Stimulated activated memory B cell treated with anti-CD40 and anti-IgM and Interleukin-4, amounts not matched to agents 10 μg/mL and 1 μg/mL and 100 μg/mL, for 72 hours (primary cell): ENCODE measurements around the gene CNTNAP2.

Experiments used
- ATAC-seq: fragments of 150-1000 bp; cut with Tn5 transposase; 2 replicates; pipeline ENCODE4 v1.10.0; 2021
- H3K27ac Mint-ChIP-seq: one replicate; pipeline ENCODE4 v1.8.0; 2022; ENCODE audit warnings: mild to moderate bottlenecking, mixed read lengths
- H3K27me3 Mint-ChIP-seq: one replicate; pipeline ENCODE4 v1.8.0; 2022; ENCODE audit warnings: mixed read lengths
- H3K36me3 Mint-ChIP-seq: one replicate; pipeline ENCODE4 v1.8.0; 2022; ENCODE audit warnings: mixed read lengths
- H3K4me1 Mint-ChIP-seq: one replicate; pipeline ENCODE4 v1.8.0; 2022; ENCODE audit warnings: mixed read lengths
- H3K4me3 Mint-ChIP-seq: one replicate; pipeline ENCODE4 v1.8.0; 2022; ENCODE audit warnings: mild to moderate bottlenecking, moderate library complexity, mixed read lengths
- H3K9me3 Mint-ChIP-seq: one replicate; pipeline ENCODE4 v1.8.0; 2022; ENCODE audit warnings: mixed read lengths

CNTNAP2 gene

GRCh38 chr7:147296986-147297385 is 1180.4 kb downstream of the CNTNAP2 start:
- no peaks in the 10 kb centered on the region for H3K36me3 Mint-ChIP-seq
- ATAC-seq, result no peak
- no peak overlapping the region for H3K27ac Mint-ChIP-seq
- H3K9me3 Mint-ChIP-seq, result no peaks in the 10 kb centered on the region
- no peaks in the 10 kb centered on the region for H3K4me1 Mint-ChIP-seq
- H3K4me3 Mint-ChIP-seq, result no peak overlapping the region
- no peaks in the 10 kb centered on the region for H3K27me3 Mint-ChIP-seq

DNA sequence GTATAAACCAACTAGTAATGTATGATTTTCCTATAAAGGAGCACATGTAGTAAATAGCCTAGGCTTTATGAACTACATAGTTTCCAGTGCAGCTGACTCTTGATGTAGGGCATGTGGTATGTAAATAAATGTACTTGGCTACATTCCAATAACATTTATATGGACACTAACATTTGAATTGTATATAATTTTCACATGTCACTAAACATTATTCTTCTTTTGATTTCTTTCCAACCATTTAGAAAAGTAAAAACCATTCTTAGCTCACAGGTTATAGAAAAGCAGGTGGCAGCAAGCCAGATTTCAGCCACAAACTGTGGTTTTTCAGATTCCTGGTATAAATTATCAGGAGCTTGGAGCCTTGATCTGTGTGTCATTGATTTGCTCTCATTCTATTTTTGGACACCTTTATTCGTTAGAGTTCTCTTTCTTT is 1182.0 kb downstream of the CNTNAP2 start:
- H3K9me3 Mint-ChIP-seq, result no peaks in the 10 kb centered on the region
- no peaks in the 10 kb centered on the region for H3K36me3 Mint-ChIP-seq
- no peak for ATAC-seq
- H3K27me3 Mint-ChIP-seq, result no peaks in the 10 kb centered on the region
- no peak overlapping the region for H3K4me3 Mint-ChIP-seq
- H3K27ac Mint-ChIP-seq, result no peak overlapping the region
- H3K4me1 Mint-ChIP-seq, result no peaks in the 10 kb centered on the region

- H3K4me3 Mint-ChIP-seq, result no peak overlapping the region
- H3K27me3 Mint-ChIP-seq, result no peaks in the 10 kb centered on the region
- no peaks in the 10 kb centered on the region for H3K9me3 Mint-ChIP-seq
- H3K4me1 Mint-ChIP-seq, result no peaks in the 10 kb centered on the region
- no peaks in the 10 kb centered on the region for H3K36me3 Mint-ChIP-seq
- H3K27ac Mint-ChIP-seq, result no peak overlapping the region
- ATAC-seq, result no peak
These were observed 1183.7 kb downstream of the CNTNAP2 start for GRCh38 chr7:147300293-147300692.

GRCh38 chr7:147304376-147304775 is 1187.8 kb downstream of the CNTNAP2 start:
- Mint-ChIP-seq H3K4me3 (no peak overlapping the region), H3K4me1 (no peaks in the 10 kb centered on the region)
- ATAC-seq, result no peak

GRCh38 chr7:147305827-147306226 is 1189.2 kb downstream of the CNTNAP2 start:
- H3K4me1 Mint-ChIP-seq, result no peaks in the 10 kb centered on the region
- no peaks in the 10 kb centered on the region for H3K36me3 Mint-ChIP-seq
- no peak overlapping the region for H3K4me3 Mint-ChIP-seq
- no peak for ATAC-seq
- no peaks in the 10 kb centered on the region for H3K27me3 Mint-ChIP-seq
- no peak overlapping the region for H3K27ac Mint-ChIP-seq
- H3K9me3 Mint-ChIP-seq, result no peaks in the 10 kb centered on the region

More at GRCh38 chr7:147304376-147304775, 1187.8 kb downstream of the CNTNAP2 start:
- H3K27ac Mint-ChIP-seq, result no peak overlapping the region
- no peaks in the 10 kb centered on the region for H3K27me3 Mint-ChIP-seq
- no peaks in the 10 kb centered on the region for H3K9me3 Mint-ChIP-seq
- H3K36me3 Mint-ChIP-seq, result no peaks in the 10 kb centered on the region

- H3K27ac Mint-ChIP-seq, result no peak overlapping the region
- no peak overlapping the region for H3K4me3 Mint-ChIP-seq
- H3K27me3 Mint-ChIP-seq, result no peaks in the 10 kb centered on the region
- H3K36me3 Mint-ChIP-seq, result no peaks in the 10 kb centered on the region
- H3K4me1 Mint-ChIP-seq, result no peaks in the 10 kb centered on the region
- no peaks in the 10 kb centered on the region for H3K9me3 Mint-ChIP-seq
- ATAC-seq, result no peak
These were observed 1191.9 kb downstream of the CNTNAP2 start for GRCh38 chr7:147308539-147308938.

- H3K27me3 Mint-ChIP-seq, result no peaks in the 10 kb centered on the region
- ATAC-seq, result no peak
These were observed 1194.7 kb downstream of the CNTNAP2 start for GRCh38 chr7:147311336-147311735.

DNA sequence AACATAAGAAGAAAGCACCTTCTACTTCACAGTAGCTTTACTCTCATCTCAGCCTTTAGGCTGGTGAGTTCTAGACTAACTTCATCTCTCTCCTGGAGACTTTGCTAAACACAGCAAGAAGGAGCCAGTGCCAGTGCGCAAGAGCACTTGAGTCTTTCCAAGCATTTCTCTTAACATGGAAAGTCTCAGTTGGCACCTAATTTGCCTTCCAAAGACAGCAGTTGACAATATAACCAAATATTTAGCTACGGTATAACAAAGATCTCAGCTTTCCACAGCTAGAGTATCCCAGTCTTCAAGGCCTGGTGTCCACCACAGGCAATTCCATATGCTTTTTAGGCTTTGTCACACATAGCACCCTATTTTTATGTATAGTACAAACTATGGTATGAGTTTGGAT is 1204.9 kb downstream of the CNTNAP2 start:
- no peak overlapping the region for H3K27ac Mint-ChIP-seq
- no peaks in the 10 kb centered on the region for H3K9me3 Mint-ChIP-seq
- no peak overlapping the region for H3K4me3 Mint-ChIP-seq
- ATAC-seq, result no peak
- no peaks in the 10 kb centered on the region for H3K4me1 Mint-ChIP-seq
- H3K27me3 Mint-ChIP-seq, result no peaks in the 10 kb centered on the region
- no peaks in the 10 kb centered on the region for H3K36me3 Mint-ChIP-seq

More at GRCh38 chr7:147311336-147311735, 1194.7 kb downstream of the CNTNAP2 start:
- no peaks in the 10 kb centered on the region for H3K36me3 Mint-ChIP-seq
- H3K9me3 Mint-ChIP-seq, result peaks cover 3% of the 10 kb centered on the region
- H3K27ac Mint-ChIP-seq, result no peak overlapping the region
- no peaks in the 10 kb centered on the region for H3K4me1 Mint-ChIP-seq
- H3K4me3 Mint-ChIP-seq, result no peak overlapping the region

- Mint-ChIP-seq H3K4me1 (no peaks in the 10 kb centered on the region), H3K4me3 (no peak overlapping the region)
These were observed 1216.4 kb downstream of the CNTNAP2 start for GRCh38 chr7:147332988-147333387.

DNA sequence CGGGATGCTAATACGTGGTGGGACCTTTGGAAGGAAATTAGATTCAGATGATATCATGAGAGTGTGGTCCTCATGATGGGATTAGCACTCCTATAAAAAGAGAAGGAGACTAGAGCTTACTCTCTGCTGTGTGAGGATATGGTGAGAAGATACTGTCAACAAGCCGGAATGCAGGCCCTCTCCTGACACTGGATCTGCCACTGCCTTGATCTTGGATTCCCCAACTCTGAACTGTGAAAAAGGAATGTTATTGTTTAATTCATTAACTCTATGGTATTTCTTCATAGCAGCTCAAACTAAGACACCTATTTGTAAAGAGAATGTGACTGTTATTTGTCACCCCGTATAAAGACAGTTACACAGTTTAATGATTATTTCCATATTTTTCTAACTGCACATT is 1246.5 kb downstream of the CNTNAP2 start:
- Mint-ChIP-seq H3K4me3 (no peak overlapping the region), H3K27me3 (no peaks in the 10 kb centered on the region), H3K36me3 (no peaks in the 10 kb centered on the region), H3K27ac (no peak overlapping the region), H3K4me1 (no peaks in the 10 kb centered on the region), H3K9me3 (peaks cover 12% of the 10 kb centered on the region)
- ATAC-seq, result no peak

More at GRCh38 chr7:147332988-147333387, 1216.4 kb downstream of the CNTNAP2 start:
- Mint-ChIP-seq H3K27me3 (no peaks in the 10 kb centered on the region), H3K36me3 (no peaks in the 10 kb centered on the region), H3K9me3 (no peaks in the 10 kb centered on the region), H3K27ac (no peak overlapping the region)
- ATAC-seq, result no peak

- Mint-ChIP-seq H3K4me1 (no peaks in the 10 kb centered on the region), H3K36me3 (no peaks in the 10 kb centered on the region)
These were observed 1259.6 kb downstream of the CNTNAP2 start for GRCh38 chr7:147376192-147376591.

DNA sequence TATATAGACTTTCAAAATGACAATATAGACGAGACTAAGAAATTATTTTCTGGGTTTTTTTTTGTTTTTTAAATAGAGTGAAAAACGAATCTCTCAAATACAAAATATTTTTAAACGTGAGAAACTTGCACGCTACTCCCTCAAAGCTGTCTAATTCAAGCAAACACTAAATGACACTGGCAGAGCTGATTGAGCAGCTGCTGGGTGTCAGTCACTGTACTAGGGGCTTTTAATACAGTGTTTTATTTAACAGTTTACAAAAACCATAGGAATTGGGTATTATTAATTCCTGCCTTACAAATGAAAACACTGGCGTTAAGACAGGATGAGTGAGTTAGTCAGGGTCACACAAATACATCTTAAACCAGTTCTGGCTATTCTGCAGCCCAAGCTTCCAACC is 1264.3 kb downstream of the CNTNAP2 start:
- no peak for ATAC-seq
- no peak overlapping the region for H3K4me3 Mint-ChIP-seq
- H3K27ac Mint-ChIP-seq, result no peak overlapping the region
- no peaks in the 10 kb centered on the region for H3K27me3 Mint-ChIP-seq
- H3K4me1 Mint-ChIP-seq, result no peaks in the 10 kb centered on the region
- H3K36me3 Mint-ChIP-seq, result no peaks in the 10 kb centered on the region
- no peaks in the 10 kb centered on the region for H3K9me3 Mint-ChIP-seq

More at GRCh38 chr7:147376192-147376591, 1259.6 kb downstream of the CNTNAP2 start:
- Mint-ChIP-seq H3K27ac (no peak overlapping the region), H3K9me3 (peaks cover 9% of the 10 kb centered on the region), H3K4me3 (no peak overlapping the region), H3K27me3 (no peaks in the 10 kb centered on the region)
- ATAC-seq, result no peak

DNA sequence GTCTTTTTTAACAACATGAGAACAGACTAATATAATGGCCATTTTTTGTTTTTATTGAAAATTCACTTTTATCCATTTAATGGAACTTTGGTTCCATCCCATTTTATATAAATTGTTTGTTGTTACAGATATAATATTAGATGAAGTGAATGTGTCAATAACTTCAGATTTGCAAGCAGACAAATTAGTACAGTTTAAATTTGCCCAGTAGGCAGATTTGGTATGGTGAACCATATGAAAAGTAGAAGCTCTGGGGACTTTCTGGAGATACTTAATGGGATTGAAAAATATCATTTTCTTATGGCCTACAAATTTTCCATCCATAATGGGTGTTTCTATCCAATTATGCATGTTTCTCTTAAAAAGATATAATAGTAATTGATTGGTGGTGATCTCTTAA is 1277.7 kb downstream of the CNTNAP2 start:
- H3K36me3 Mint-ChIP-seq, result no peaks in the 10 kb centered on the region
- no peak overlapping the region for H3K27ac Mint-ChIP-seq
- no peaks in the 10 kb centered on the region for H3K27me3 Mint-ChIP-seq
- H3K9me3 Mint-ChIP-seq, result peaks cover 6% of the 10 kb centered on the region
- no peak for ATAC-seq
- H3K4me3 Mint-ChIP-seq, result no peak overlapping the region
- no peaks in the 10 kb centered on the region for H3K4me1 Mint-ChIP-seq

DNA sequence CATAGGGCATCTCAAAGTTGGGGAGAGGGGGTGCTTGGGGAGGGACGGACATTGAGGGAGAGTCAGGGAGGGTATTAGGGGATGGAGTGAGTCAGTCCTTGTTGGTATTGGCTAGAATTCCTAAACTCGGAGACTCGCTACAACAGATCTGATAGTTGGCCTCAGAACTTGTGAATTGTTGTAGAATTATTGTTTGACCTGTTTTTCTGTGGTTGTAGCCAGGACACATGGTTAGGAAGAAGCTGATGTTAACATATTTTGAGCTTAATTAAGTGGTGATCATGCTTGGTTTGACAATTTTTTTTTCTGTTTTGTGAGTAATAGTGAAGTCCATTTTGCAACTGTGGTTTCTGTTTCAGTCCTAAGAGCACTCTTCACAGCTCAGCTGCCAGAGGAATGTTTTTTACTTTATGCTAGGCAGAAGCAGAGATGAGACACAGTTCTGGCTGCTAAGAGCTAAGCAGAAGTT is 1283.7 kb downstream of the CNTNAP2 start:
- Mint-ChIP-seq H3K27me3 (no peaks in the 10 kb centered on the region), H3K4me1 (no peaks in the 10 kb centered on the region), H3K27ac (no peak overlapping the region), H3K9me3 (peaks cover 2% of the 10 kb centered on the region), H3K36me3 (no peaks in the 10 kb centered on the region), H3K4me3 (no peak overlapping the region)
- no peak for ATAC-seq

- no peak overlapping the region for H3K27ac Mint-ChIP-seq
- H3K4me1 Mint-ChIP-seq, result no peaks in the 10 kb centered on the region
- no peak for ATAC-seq
- H3K9me3 Mint-ChIP-seq, result peaks cover 2% of the 10 kb centered on the region
- no peak overlapping the region for H3K4me3 Mint-ChIP-seq
- no peaks in the 10 kb centered on the region for H3K36me3 Mint-ChIP-seq
- no peaks in the 10 kb centered on the region for H3K27me3 Mint-ChIP-seq
These were observed 1284.3 kb downstream of the CNTNAP2 start for GRCh38 chr7:147400925-147401324.

DNA sequence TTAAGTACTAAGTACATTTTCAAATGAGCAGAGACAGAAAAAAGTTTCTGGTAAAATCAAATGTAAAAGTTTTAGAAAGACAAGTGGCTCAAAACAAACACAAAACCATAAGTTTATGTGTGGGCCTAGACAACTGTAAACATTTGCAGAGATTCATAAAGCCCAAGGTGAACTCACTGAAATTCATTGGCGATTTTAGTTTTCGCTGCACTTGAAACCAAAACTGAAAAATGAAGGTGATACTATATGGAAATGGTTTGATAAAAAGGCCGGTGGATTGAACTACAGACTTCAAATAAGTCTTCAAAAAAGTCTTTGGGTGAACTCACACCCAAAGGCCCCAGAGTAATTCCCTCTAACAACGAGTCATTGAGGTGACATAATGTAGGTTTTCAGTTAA is 1289.0 kb downstream of the CNTNAP2 start:
- Mint-ChIP-seq H3K27ac (no peak overlapping the region), H3K4me3 (no peak overlapping the region), H3K4me1 (no peaks in the 10 kb centered on the region), H3K36me3 (no peaks in the 10 kb centered on the region), H3K27me3 (no peaks in the 10 kb centered on the region), H3K9me3 (peaks cover 8% of the 10 kb centered on the region)
- ATAC-seq, result no peak
